ENCODE results near the gene ETFA.

- TF ChIP-seq MLX (CRISPR knock-in tag; IDR thresholded peaks at IDR 0.05), result no peak
- no peak for TF ChIP-seq ZNF317 (CRISPR knock-in tag; IDR thresholded peaks at IDR 0.05; ENCODE audit: borderline replicate concordance, low read depth)
- TF ChIP-seq CTCF (IDR thresholded peaks at IDR 0.05), result no peak
- TF ChIP-seq JUN (CRISPR knock-in tag; IDR thresholded peaks at IDR 0.05), result no peak
- no peak for TF ChIP-seq MAX (CRISPR knock-in tag; IDR thresholded peaks at IDR 0.05)
- TF ChIP-seq NFE2L1 (CRISPR knock-in tag; IDR thresholded peaks at IDR 0.05), result no peak
Observed at GRCh38 chr15:76173317-76173834, 137.9 kb downstream of the ETFA start.
